ENCODE measurements around the gene AKNA. TPM values are rescaled to one million over a fixed set of nuclear protein-coding genes. Genes with fewer than 3 reads are reported as not detected.
"Not testable (repeated sequence)": the region's sequence is repeated elsewhere in the genome, so short reads cannot be mapped to it uniquely, and the experiment has no call there.

AKNA gene
- total and polyA plus RNA-seq, 2 experiments from 2014 or later = 6.6 to 13.8 TPM

- WGBS (ENCODE audit: low lambda C conversion rate, missing lambda C conversion rate) = 88% methylated on average over 8 of the region's 8 CpGs
- TF ChIP-seq EZH2phosphoT487 (IDR thresholded peaks at IDR 0.05; ENCODE audit: low read depth, severe bottlenecking, unreplicated experiment) (no peak), EZH2 (IDR thresholded peaks at IDR 0.05; ENCODE audit: borderline replicate concordance) (no peak), CTCF (IDR thresholded peaks at IDR 0.05; ENCODE audit: poor library complexity) (no peak)
- Histone ChIP-seq H3K9me3 (ENCODE audit: low read depth) (no peaks in the 10 kb centered on the region), H3K36me3 (replicated peaks; ENCODE audit: insufficient read depth, low read depth) (no peaks in the 10 kb centered on the region), H3K4me3 (no peak overlapping the region), H3K4me1 (ENCODE audit: insufficient read depth) (peaks cover 3% of the 10 kb centered on the region), H3K4me2 (no peak overlapping the region), H3K27ac (no peak overlapping the region), H2AFZ (no peak overlapping the region), H3K27me3 (no peaks in the 10 kb centered on the region), H3K79me2 (peaks cover 2% of the 10 kb centered on the region), H3K9me2 (replicated peaks; ENCODE audit: insufficient read depth) (no peaks in the 10 kb centered on the region), H4K20me1 (ENCODE audit: insufficient read depth, poor library complexity, severe bottlenecking) (no peaks in the 10 kb centered on the region)
- DNase-seq (ENCODE audit: low spot score) = no peak
These were observed 66.0 kb downstream of the AKNA start for GRCh38 chr9:114321759-114322158.

GRCh38 chr9:114320710-114321109 is 67.1 kb downstream of the AKNA start:
- not testable (repeated sequence) for H3K9me3 ChIP-seq (ENCODE audit: low read depth); H3K27me3 ChIP-seq; H3K4me1 ChIP-seq (ENCODE audit: insufficient read depth); H3K9me2 ChIP-seq (replicated peaks; ENCODE audit: insufficient read depth); H4K20me1 ChIP-seq (ENCODE audit: insufficient read depth, poor library complexity, severe bottlenecking); H3K79me2 ChIP-seq; H3K36me3 ChIP-seq (replicated peaks; ENCODE audit: insufficient read depth, low read depth); H3K27ac ChIP-seq; H3K4me2 ChIP-seq; H2AFZ ChIP-seq; DNase-seq (ENCODE audit: low spot score); H3K4me3 ChIP-seq
- 92% methylated on average over 7 of the region's 7 CpGs for WGBS (ENCODE audit: low lambda C conversion rate, missing lambda C conversion rate)

DNA sequence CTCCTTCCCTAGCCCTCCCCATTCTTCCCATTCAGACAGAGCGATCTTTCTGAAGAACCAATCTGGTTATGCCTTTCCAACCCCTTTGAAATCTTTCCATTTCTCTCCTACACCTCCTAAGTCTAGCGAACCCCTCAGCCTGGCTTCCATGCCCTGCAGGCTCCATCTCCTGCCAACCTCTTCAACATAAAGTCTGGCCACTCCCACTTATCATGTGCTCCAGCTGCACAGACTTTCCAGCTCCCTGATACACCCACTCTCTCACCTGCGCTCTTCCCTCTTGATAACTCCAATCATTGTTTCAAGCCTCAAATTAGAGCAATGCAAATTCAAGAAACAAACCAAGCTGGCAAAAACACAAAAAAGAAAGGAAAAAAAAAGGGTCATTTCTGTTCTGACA is 68.6 kb downstream of the AKNA start:
- 77% methylated on average over 3 of the region's 3 CpGs for WGBS (ENCODE audit: low lambda C conversion rate, missing lambda C conversion rate)
- no peak overlapping the region for H3K4me3 ChIP-seq
- no peak overlapping the region for H2AFZ ChIP-seq
- no peak overlapping the region for H3K4me2 ChIP-seq
- H3K9me3 ChIP-seq (ENCODE audit: low read depth) = no peaks in the 10 kb centered on the region
- DNase-seq (ENCODE audit: low spot score) = no peak
- no peaks in the 10 kb centered on the region for H3K9me2 ChIP-seq (replicated peaks; ENCODE audit: insufficient read depth)
- H4K20me1 ChIP-seq (ENCODE audit: insufficient read depth, poor library complexity, severe bottlenecking) = no peaks in the 10 kb centered on the region
- peaks cover 2% of the 10 kb centered on the region for H3K79me2 ChIP-seq
- no peaks in the 10 kb centered on the region for H3K36me3 ChIP-seq (replicated peaks; ENCODE audit: insufficient read depth, low read depth)
- TF ChIP-seq CTCF (IDR thresholded peaks at IDR 0.05; ENCODE audit: poor library complexity) = no peak
- no peak for TF ChIP-seq EZH2phosphoT487 (IDR thresholded peaks at IDR 0.05; ENCODE audit: low read depth, severe bottlenecking, unreplicated experiment)
- no peak for TF ChIP-seq EZH2 (IDR thresholded peaks at IDR 0.05; ENCODE audit: borderline replicate concordance)
- no peaks in the 10 kb centered on the region for H3K27me3 ChIP-seq
- H3K4me1 ChIP-seq (ENCODE audit: insufficient read depth) = peaks cover 3% of the 10 kb centered on the region
- no peak overlapping the region for H3K27ac ChIP-seq

- Histone ChIP-seq H4K20me1 (ENCODE audit: insufficient read depth, poor library complexity, severe bottlenecking) (no peaks in the 10 kb centered on the region), H3K4me3 (no peak overlapping the region), H2AFZ (no peak overlapping the region), H3K9me3 (ENCODE audit: low read depth) (no peaks in the 10 kb centered on the region), H3K27ac (peak overlapping the region; percentile 48), H3K4me1 (ENCODE audit: insufficient read depth) (peaks cover 3% of the 10 kb centered on the region), H3K36me3 (replicated peaks; ENCODE audit: insufficient read depth, low read depth) (no peaks in the 10 kb centered on the region), H3K4me2 (no peak overlapping the region), H3K79me2 (no peaks in the 10 kb centered on the region), H3K9me2 (replicated peaks; ENCODE audit: insufficient read depth) (no peaks in the 10 kb centered on the region), H3K27me3 (no peaks in the 10 kb centered on the region)
- WGBS (ENCODE audit: low lambda C conversion rate, missing lambda C conversion rate) = 92% methylated on average over 8 of the region's 8 CpGs
- TF ChIP-seq CTCF (IDR thresholded peaks at IDR 0.05; ENCODE audit: poor library complexity) = no peak
- TF ChIP-seq EZH2phosphoT487 (IDR thresholded peaks at IDR 0.05; ENCODE audit: low read depth, severe bottlenecking, unreplicated experiment) = no peak
- no peak for TF ChIP-seq EZH2 (IDR thresholded peaks at IDR 0.05; ENCODE audit: borderline replicate concordance)
- DNase-seq (ENCODE audit: low spot score) = no peak
These were observed 69.4 kb downstream of the AKNA start for GRCh38 chr9:114318416-114318815.

Measured in hepatocyte (in vitro differentiated cells).